ENCODE data around the gene ATXN2. TPM values are rescaled to one million over a fixed set of nuclear protein-coding genes. Genes with fewer than 3 reads are reported as not detected.

The ATXN2 gene
- total and polyA plus RNA-seq, 9 of the 15 experiments (the other 6 are each of a cell fraction or from before 2014, with no cell fraction given), result 16.8 to 67.8 (median 29.3) TPM

GRCh38 chr12:111578276-111578970 lies 20.7 kb downstream of the ATXN2 start (continued):
- TF ChIP-seq, protein P1, sequence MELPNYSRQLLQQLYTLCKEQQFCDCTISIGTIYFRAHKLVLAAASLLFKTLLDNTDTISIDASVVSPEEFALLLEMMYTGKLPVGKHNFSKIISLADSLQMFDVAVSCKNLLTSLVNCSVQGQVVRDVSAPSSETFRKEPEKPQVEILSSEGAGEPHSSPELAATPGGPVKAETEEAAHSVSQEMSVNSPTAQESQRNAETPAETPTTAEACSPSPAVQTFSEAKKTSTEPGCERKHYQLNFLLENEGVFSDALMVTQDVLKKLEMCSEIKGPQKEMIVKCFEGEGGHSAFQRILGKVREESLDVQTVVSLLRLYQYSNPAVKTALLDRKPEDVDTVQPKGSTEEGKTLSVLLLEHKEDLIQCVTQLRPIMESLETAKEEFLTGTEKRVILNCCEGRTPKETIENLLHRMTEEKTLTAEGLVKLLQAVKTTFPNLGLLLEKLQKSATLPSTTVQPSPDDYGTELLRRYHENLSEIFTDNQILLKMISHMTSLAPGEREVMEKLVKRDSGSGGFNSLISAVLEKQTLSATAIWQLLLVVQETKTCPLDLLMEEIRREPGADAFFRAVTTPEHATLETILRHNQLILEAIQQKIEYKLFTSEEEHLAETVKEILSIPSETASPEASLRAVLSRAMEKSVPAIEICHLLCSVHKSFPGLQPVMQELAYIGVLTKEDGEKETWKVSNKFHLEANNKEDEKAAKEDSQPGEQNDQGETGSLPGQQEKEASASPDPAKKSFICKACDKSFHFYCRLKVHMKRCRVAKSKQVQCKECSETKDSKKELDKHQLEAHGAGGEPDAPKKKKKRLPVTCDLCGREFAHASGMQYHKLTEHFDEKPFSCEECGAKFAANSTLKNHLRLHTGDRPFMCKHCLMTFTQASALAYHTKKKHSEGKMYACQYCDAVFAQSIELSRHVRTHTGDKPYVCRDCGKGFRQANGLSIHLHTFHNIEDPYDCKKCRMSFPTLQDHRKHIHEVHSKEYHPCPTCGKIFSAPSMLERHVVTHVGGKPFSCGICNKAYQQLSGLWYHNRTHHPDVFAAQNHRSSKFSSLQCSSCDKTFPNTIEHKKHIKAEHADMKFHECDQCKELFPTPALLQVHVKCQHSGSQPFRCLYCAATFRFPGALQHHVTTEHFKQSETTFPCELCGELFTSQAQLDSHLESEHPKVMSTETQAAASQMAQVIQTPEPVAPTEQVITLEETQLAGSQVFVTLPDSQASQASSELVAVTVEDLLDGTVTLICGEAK (IDR thresholded peaks at IDR 0.05), result no peak
- TF ChIP-seq, protein P1 (CRISPR knock-in tag; IDR thresholded peaks at IDR 0.05), result no peak
- peak; percentile 76 for TF ChIP-seq BCOR (IDR thresholded peaks at IDR 0.05)
- no peak for TF ChIP-seq BMI1 (IDR thresholded peaks at IDR 0.05; ENCODE audit: low read length)
- no peak; a peak in 1 of 4 replicates for TF ChIP-seq NRF1 (conservative IDR thresholded peaks at IDR 0.05 in 1 of 2, IDR thresholded peaks at IDR 0.05 in 1 of 2)
- no peak for TF ChIP-seq ZNF133 (CRISPR knock-in tag; IDR thresholded peaks at IDR 0.05)
- TF ChIP-seq ZNF311 (CRISPR knock-in tag; IDR thresholded peaks at IDR 0.05), result no peak
- TF ChIP-seq CEBPB (tag; IDR thresholded peaks at IDR 0.05), result peak; percentile 59; the same call in 1 of the 2 replicates
- TF ChIP-seq, protein P2, sequence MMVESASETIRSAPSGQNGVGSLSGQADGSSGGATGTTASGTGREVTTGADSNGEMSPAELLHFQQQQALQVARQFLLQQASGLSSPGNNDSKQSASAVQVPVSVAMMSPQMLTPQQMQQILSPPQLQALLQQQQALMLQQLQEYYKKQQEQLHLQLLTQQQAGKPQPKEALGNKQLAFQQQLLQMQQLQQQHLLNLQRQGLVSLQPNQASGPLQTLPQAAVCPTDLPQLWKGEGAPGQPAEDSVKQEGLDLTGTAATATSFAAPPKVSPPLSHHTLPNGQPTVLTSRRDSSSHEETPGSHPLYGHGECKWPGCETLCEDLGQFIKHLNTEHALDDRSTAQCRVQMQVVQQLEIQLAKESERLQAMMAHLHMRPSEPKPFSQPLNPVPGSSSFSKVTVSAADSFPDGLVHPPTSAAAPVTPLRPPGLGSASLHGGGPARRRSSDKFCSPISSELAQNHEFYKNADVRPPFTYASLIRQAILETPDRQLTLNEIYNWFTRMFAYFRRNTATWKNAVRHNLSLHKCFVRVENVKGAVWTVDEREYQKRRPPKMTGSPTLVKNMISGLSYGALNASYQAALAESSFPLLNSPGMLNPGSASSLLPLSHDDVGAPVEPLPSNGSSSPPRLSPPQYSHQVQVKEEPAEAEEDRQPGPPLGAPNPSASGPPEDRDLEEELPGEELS (CRISPR knock-in tag; IDR thresholded peaks at IDR 0.05; ENCODE audit: borderline replicate concordance), result no peak
- no peak for TF ChIP-seq RBBP5 (IDR thresholded peaks at IDR 0.05; ENCODE audit: borderline replicate concordance, insufficient read depth, low read length, poor library complexity, severe bottlenecking)
- TF ChIP-seq ZNF75A (CRISPR knock-in tag; IDR thresholded peaks at IDR 0.05), result no peak
- TF ChIP-seq KLF1 (tag; IDR thresholded peaks at IDR 0.05), result no peak
- TF ChIP-seq, protein P3, sequence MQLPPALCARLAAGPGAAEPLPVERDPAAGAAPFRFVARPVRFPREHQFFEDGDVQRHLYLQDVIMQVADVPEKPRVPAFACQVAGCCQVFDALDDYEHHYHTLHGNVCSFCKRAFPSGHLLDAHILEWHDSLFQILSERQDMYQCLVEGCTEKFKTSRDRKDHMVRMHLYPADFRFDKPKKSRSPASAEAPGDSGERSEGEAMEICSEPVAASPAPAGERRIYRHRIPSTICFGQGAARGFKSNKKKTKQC (CRISPR knock-in tag; IDR thresholded peaks at IDR 0.05), result no peak
- no peak for TF ChIP-seq ELF1 (tag; IDR thresholded peaks at IDR 0.05)
- no peak for TF ChIP-seq PHF8 (IDR thresholded peaks at IDR 0.05; ENCODE audit: borderline replicate concordance, low read length)
- TF ChIP-seq BRD4 (IDR thresholded peaks at IDR 0.05), result no peak
- peak in 1 of 2 experiments; percentile 43; a peak in 2 of 4 replicates for TF ChIP-seq KDM1A (IDR thresholded peaks at IDR 0.05)
- TF ChIP-seq CCNT2 (IDR thresholded peaks at IDR 0.05; ENCODE audit: borderline replicate concordance, extremely low read depth, insufficient read length, low read depth, low read length), result no peak

Measured in K562 (cell line).